ENCODE data around the gene SPATA31C1.
"Not testable (repeated sequence)": the region's sequence is repeated elsewhere in the genome, so short reads cannot be mapped to it uniquely, and the experiment has no call there.

Gene SPATA31C1

DNA sequence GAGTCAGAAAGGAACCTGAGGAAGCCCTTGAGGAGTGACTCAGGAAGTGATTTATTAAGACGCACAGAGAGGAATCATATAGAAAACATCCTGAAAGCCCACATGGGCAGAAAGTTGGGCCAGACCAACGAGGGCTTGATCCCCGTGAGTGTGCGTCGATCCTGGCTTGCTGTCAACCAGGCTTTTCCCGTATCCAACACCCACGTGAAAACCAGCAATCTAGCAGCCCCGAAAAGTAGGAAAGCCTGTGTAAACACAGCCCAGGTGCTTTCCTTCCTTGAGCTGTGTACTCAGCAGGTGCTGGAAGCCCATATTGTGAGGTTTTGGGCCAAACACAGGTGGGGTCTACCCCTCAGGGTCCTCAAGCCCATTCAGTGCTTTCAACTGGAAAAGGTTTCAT is 3.8 kb downstream of the SPATA31C1 start:
- H3K36me3 ChIP-seq (replicated peaks; ENCODE audit: insufficient read depth, low read length); H3K27me3 ChIP-seq (replicated peaks; ENCODE audit: insufficient read depth, low read length); DNase-seq; H2AFZ ChIP-seq (ENCODE audit: low read length); H3K9me3 ChIP-seq (replicated peaks; ENCODE audit: insufficient read depth, low read length); H3K27ac ChIP-seq (ENCODE audit: low read length); H4K20me1 ChIP-seq (ENCODE audit: insufficient read depth, low read length); H3K9ac ChIP-seq (ENCODE audit: low read length); H3F3A ChIP-seq (ENCODE audit: insufficient read depth, low read length); H3K4me2 ChIP-seq (ENCODE audit: low read depth, low read length); H3K4me1 ChIP-seq (ENCODE audit: low read length); H3K79me2 ChIP-seq (ENCODE audit: low read length); H3K4me3 ChIP-seq (ENCODE audit: low read length); H3K9me2 ChIP-seq (replicated peaks; ENCODE audit: insufficient read depth, low read length): not testable (repeated sequence)

DNA sequence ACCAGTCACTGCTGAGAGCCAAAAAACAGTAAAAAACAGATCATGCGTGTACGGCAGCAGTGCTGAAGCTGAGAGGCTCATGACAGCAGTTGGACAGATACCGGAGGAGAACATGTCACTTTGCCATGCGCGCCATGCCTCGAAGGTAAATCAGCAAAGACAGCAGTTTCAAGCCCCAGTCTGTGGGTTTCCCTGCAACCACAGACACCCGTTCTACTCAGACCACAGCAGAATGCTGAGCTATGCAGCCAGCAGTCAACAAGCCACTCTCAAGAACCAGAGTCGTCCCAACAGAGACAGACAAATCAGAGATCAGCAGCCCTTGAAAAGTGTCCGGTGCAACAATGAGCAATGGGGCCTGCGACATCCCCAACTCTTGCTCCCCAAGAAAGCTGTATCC is 5.2 kb downstream of the SPATA31C1 start:
- H3K9ac ChIP-seq (ENCODE audit: low read length); H3F3A ChIP-seq (ENCODE audit: insufficient read depth, low read length); H3K79me2 ChIP-seq (ENCODE audit: low read length); H3K9me3 ChIP-seq (replicated peaks; ENCODE audit: insufficient read depth, low read length); H3K9me2 ChIP-seq (replicated peaks; ENCODE audit: insufficient read depth, low read length); H4K20me1 ChIP-seq (ENCODE audit: insufficient read depth, low read length); H2AFZ ChIP-seq (ENCODE audit: low read length); H3K4me1 ChIP-seq (ENCODE audit: low read length); H3K27me3 ChIP-seq (replicated peaks; ENCODE audit: insufficient read depth, low read length); H3K4me3 ChIP-seq (ENCODE audit: low read length); H3K4me2 ChIP-seq (ENCODE audit: low read depth, low read length); H3K36me3 ChIP-seq (replicated peaks; ENCODE audit: insufficient read depth, low read length); H3K27ac ChIP-seq (ENCODE audit: low read length): not testable (repeated sequence)
- peak; percentile 80 for DNase-seq

DNA sequence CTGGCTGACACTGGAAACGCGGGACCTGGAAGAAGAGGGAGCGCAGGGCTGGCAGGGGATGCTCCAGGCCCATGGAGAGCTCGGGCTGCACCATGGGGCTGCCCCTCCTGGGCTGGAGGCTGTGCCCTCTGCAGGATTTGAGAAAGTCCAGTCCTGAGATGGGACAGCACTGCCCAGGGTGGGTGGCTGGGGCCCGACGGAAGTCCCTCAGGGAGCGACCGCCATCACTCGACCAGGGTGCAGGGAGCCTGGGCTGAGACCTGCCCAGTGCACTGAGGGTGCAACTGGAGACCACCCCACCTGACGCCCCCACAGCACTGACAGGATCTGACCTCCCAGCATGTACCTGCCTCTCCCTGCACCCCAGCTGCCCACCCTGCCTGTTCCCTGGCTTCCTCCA is 7.1 kb downstream of the SPATA31C1 start:
- H3K4me1 ChIP-seq (ENCODE audit: low read length); DNase-seq; H3K36me3 ChIP-seq (replicated peaks; ENCODE audit: insufficient read depth, low read length); H4K20me1 ChIP-seq (ENCODE audit: insufficient read depth, low read length); H3K9me2 ChIP-seq (replicated peaks; ENCODE audit: insufficient read depth, low read length); H2AFZ ChIP-seq (ENCODE audit: low read length); H3K4me3 ChIP-seq (ENCODE audit: low read length); H3K27me3 ChIP-seq (replicated peaks; ENCODE audit: insufficient read depth, low read length); H3K4me2 ChIP-seq (ENCODE audit: low read depth, low read length); H3K9ac ChIP-seq (ENCODE audit: low read length); H3K79me2 ChIP-seq (ENCODE audit: low read length); H3K27ac ChIP-seq (ENCODE audit: low read length); H3F3A ChIP-seq (ENCODE audit: insufficient read depth, low read length); H3K9me3 ChIP-seq (replicated peaks; ENCODE audit: insufficient read depth, low read length): not testable (repeated sequence)

DNA sequence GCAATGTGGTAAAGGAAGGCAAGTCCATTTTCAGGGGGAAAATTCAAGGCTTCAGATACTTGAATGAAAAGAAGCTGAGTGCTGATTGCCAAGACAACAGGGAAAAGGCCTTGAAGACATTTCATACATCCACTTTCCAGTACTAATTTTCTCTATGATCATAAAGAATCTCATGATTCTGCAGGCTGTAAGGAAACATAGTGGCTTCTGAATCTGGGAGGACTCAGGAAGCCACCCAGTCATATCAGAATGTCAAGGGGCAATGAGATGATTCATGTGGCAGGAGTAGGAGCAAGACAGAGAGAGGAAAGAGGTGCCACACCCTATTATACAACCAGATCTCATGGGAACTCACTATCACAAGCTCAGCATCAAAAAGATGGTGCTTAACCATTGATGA is 11.4 kb downstream of the SPATA31C1 start:
- H4K20me1 ChIP-seq (ENCODE audit: insufficient read depth, low read length); H2AFZ ChIP-seq (ENCODE audit: low read length); H3K9me3 ChIP-seq (replicated peaks; ENCODE audit: insufficient read depth, low read length); H3K9ac ChIP-seq (ENCODE audit: low read length); DNase-seq; H3K27me3 ChIP-seq (replicated peaks; ENCODE audit: insufficient read depth, low read length); H3F3A ChIP-seq (ENCODE audit: insufficient read depth, low read length); H3K27ac ChIP-seq (ENCODE audit: low read length); H3K9me2 ChIP-seq (replicated peaks; ENCODE audit: insufficient read depth, low read length); H3K4me3 ChIP-seq (ENCODE audit: low read length); H3K36me3 ChIP-seq (replicated peaks; ENCODE audit: insufficient read depth, low read length); H3K79me2 ChIP-seq (ENCODE audit: low read length); H3K4me2 ChIP-seq (ENCODE audit: low read depth, low read length); H3K4me1 ChIP-seq (ENCODE audit: low read length): not testable (repeated sequence)

DNA sequence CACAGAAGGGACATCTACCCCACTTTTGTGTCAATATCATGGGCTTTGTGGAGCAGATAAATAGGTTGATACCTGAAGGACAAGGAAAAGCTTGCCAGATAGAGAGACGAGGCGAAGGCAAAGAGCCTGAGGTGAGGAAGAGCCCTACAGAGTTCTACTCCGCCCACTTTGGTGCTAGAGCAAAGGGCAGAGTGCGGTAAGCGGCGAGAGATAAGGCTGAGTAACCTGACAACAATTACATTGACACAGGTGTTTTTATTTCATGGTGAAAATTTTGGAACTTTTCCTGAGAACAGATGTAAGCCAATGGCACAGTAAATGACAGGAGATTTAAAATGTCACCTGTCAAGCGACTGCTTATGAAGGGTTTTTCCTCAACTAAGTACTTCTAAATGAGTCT is 16.7 kb downstream of the SPATA31C1 start:
- not testable (repeated sequence) for H3K4me2 ChIP-seq (ENCODE audit: low read depth, low read length); H3K4me1 ChIP-seq (ENCODE audit: low read length); H3K27ac ChIP-seq (ENCODE audit: low read length); H3K4me3 ChIP-seq (ENCODE audit: low read length); H3K9me3 ChIP-seq (replicated peaks; ENCODE audit: insufficient read depth, low read length); H3K36me3 ChIP-seq (replicated peaks; ENCODE audit: insufficient read depth, low read length); H3K9ac ChIP-seq (ENCODE audit: low read length); H3K27me3 ChIP-seq (replicated peaks; ENCODE audit: insufficient read depth, low read length); DNase-seq; H3K79me2 ChIP-seq (ENCODE audit: low read length); H2AFZ ChIP-seq (ENCODE audit: low read length); H3F3A ChIP-seq (ENCODE audit: insufficient read depth, low read length); H4K20me1 ChIP-seq (ENCODE audit: insufficient read depth, low read length); H3K9me2 ChIP-seq (replicated peaks; ENCODE audit: insufficient read depth, low read length)

DNA sequence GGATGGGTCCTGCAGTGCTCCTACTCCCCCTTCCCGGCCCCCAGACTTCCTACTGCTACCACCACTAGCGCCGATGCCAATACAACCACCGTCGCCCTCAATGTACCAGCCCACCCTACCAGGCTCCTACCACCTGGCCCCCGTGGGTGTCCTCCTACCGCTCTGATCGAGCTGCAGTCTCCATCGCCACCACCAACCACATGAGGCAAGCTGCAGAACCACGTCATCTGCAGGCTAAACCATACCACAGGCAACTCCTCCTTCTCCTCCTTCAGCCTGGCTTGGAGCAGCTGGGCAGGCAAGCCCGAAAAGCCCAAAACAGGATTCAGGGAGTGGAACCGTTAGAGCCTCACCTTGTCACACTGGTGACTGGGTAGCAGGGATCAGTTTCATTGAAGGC is 19.6 kb downstream of the SPATA31C1 start:
- DNase-seq; H3F3A ChIP-seq (ENCODE audit: insufficient read depth, low read length); H3K4me2 ChIP-seq (ENCODE audit: low read depth, low read length); H3K79me2 ChIP-seq (ENCODE audit: low read length); H3K4me1 ChIP-seq (ENCODE audit: low read length); H3K9ac ChIP-seq (ENCODE audit: low read length); H4K20me1 ChIP-seq (ENCODE audit: insufficient read depth, low read length); H3K9me3 ChIP-seq (replicated peaks; ENCODE audit: insufficient read depth, low read length); H3K27me3 ChIP-seq (replicated peaks; ENCODE audit: insufficient read depth, low read length); H3K9me2 ChIP-seq (replicated peaks; ENCODE audit: insufficient read depth, low read length); H3K4me3 ChIP-seq (ENCODE audit: low read length); H3K27ac ChIP-seq (ENCODE audit: low read length); H2AFZ ChIP-seq (ENCODE audit: low read length); H3K36me3 ChIP-seq (replicated peaks; ENCODE audit: insufficient read depth, low read length): not testable (repeated sequence)

DNA sequence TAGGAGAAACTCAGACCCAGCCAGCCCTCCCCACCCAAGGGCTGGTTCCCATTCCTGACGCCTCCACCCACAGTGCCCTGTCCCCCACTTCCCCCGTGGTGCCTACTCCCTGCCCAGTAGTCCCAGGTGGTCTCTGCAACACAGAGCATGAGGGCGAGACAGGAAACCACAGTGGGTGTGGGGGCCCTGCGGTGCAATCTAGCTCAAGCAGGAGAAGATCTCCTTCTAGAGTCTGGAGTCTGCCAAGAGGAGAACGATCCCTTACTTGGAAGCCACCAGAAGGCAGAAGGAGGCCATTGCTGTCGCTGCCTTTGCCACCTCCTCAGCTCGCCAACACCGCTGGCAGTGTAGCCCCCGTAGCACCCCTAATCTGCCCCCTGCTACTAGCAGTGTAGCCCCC is 20.2 kb downstream of the SPATA31C1 start:
- not testable (repeated sequence) for DNase-seq; H3K27ac ChIP-seq (ENCODE audit: low read length); H4K20me1 ChIP-seq (ENCODE audit: insufficient read depth, low read length); H3K79me2 ChIP-seq (ENCODE audit: low read length); H2AFZ ChIP-seq (ENCODE audit: low read length); H3K27me3 ChIP-seq (replicated peaks; ENCODE audit: insufficient read depth, low read length); H3K4me3 ChIP-seq (ENCODE audit: low read length); H3K9me3 ChIP-seq (replicated peaks; ENCODE audit: insufficient read depth, low read length); H3K9ac ChIP-seq (ENCODE audit: low read length); H3K9me2 ChIP-seq (replicated peaks; ENCODE audit: insufficient read depth, low read length); H3F3A ChIP-seq (ENCODE audit: insufficient read depth, low read length); H3K4me1 ChIP-seq (ENCODE audit: low read length); H3K36me3 ChIP-seq (replicated peaks; ENCODE audit: insufficient read depth, low read length); H3K4me2 ChIP-seq (ENCODE audit: low read depth, low read length)

DNA sequence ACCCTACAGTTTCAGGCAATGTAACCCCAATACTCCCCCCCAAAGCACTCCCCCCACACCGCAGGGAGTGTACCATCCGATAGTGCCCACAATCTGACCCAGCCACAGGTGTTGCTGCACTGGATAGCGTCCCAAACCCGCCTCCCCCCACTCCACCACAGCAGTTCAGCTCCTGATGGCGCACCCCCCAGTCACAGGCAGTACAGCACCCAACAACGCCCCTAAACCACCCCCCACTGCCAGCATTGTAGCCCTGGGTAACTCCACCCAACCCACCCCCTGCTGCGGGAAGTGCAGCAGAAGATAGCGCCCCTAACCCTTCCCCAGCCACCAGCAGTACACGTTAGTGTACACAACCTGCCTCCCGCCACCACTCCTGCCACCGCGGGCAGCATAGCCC is 20.6 kb downstream of the SPATA31C1 start:
- H3K36me3 ChIP-seq (replicated peaks; ENCODE audit: insufficient read depth, low read length); H3K27ac ChIP-seq (ENCODE audit: low read length); H3K9ac ChIP-seq (ENCODE audit: low read length); H3K27me3 ChIP-seq (replicated peaks; ENCODE audit: insufficient read depth, low read length); H3K4me2 ChIP-seq (ENCODE audit: low read depth, low read length); H3F3A ChIP-seq (ENCODE audit: insufficient read depth, low read length); H3K9me2 ChIP-seq (replicated peaks; ENCODE audit: insufficient read depth, low read length); DNase-seq; H3K4me1 ChIP-seq (ENCODE audit: low read length); H3K79me2 ChIP-seq (ENCODE audit: low read length); H3K4me3 ChIP-seq (ENCODE audit: low read length); H4K20me1 ChIP-seq (ENCODE audit: insufficient read depth, low read length); H3K9me3 ChIP-seq (replicated peaks; ENCODE audit: insufficient read depth, low read length); H2AFZ ChIP-seq (ENCODE audit: low read length): not testable (repeated sequence)

All from MM.1S (cell line).